ENCODE measurements around the gene SLC38A1. TPM values are rescaled to one million over a fixed set of nuclear protein-coding genes. Genes with fewer than 3 reads are reported as not detected.

SLC38A1 gene
- total RNA-seq, 1 experiment from 2014 or later, result 259 TPM

DNA sequence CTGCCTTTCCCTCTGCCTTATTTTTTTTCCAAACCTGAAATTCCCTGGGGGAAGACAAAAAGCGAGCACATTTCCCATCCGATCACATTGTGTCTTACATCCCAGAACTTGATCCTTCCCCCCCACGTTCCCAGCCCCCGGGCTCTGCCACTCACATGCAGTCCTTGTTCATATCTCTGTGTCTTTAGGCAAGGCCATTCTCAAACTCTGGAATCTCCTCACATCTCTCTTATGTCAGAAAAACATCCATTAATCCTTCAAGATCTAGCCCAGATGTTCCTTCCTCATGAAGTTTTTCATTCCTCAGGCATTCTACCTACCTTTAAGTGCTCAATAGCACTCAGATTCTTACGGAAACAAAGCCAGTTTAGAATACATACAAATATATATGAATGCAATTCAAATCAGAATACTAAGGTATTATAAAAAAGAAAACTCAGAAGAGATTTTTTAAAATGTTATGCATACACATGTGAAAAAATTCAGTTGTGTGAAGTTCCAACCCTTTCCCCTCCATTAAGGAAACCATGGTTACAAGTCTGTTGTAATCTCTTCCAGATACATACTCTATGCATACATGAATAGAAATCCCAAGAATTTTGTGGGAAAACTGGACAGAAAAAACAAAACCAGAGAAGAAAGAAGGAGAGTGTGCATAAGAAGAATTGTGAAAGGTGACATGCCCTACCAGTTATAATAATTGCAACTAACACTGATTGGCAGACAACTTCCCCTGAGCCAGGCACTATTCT is 120.3 kb downstream of the SLC38A1 start:
- intact Hi-C loops (cut with micrococcal nuclease; ENCODE audit: unreplicated experiment), result no loop called here
- Mint-ChIP-seq H3K9me3 (ENCODE audit: unreplicated experiment) (no peaks in the 10 kb centered on the region), H3K4me3 (ENCODE audit: unreplicated experiment) (no peak overlapping the region), H3K4me1 (ENCODE audit: low read depth, unreplicated experiment) (peaks cover 21% of the 10 kb centered on the region), H3K36me3 (ENCODE audit: insufficient read depth, unreplicated experiment) (no peaks in the 10 kb centered on the region), H3K27ac (ENCODE audit: unreplicated experiment) (peak overlapping the region; percentile 7), H3K27me3 (ENCODE audit: insufficient read depth, unreplicated experiment) (peaks cover 8% of the 10 kb centered on the region)
- H3K4me1 ChIP-seq, result 0 out of 2 replicates have a peak, but pooled peaks cover 5% of the 10 kb centered on the region
- TF ChIP-seq, protein P1, sequence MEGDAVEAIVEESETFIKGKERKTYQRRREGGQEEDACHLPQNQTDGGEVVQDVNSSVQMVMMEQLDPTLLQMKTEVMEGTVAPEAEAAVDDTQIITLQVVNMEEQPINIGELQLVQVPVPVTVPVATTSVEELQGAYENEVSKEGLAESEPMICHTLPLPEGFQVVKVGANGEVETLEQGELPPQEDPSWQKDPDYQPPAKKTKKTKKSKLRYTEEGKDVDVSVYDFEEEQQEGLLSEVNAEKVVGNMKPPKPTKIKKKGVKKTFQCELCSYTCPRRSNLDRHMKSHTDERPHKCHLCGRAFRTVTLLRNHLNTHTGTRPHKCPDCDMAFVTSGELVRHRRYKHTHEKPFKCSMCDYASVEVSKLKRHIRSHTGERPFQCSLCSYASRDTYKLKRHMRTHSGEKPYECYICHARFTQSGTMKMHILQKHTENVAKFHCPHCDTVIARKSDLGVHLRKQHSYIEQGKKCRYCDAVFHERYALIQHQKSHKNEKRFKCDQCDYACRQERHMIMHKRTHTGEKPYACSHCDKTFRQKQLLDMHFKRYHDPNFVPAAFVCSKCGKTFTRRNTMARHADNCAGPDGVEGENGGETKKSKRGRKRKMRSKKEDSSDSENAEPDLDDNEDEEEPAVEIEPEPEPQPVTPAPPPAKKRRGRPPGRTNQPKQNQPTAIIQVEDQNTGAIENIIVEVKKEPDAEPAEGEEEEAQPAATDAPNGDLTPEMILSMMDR (IDR thresholded peaks at IDR 0.05; ENCODE audit: insufficient read depth in 1 of 2, low read depth in 1 of 2, low read length in 1 of 2, severe bottlenecking in 1 of 2, unreplicated experiment in 1 of 2), result no peak
- H3K27me3 ChIP-seq (replicated peaks; ENCODE audit: control insufficient read depth, insufficient read depth, low read length), result no peaks in the 10 kb centered on the region
- no peaks in the 10 kb centered on the region for H3K9me3 ChIP-seq
- H3K36me3 ChIP-seq (ENCODE audit: control insufficient read depth, insufficient read depth, low read length), result no peaks in the 10 kb centered on the region
- no TSS peak for BruUV-seq (replicated peaks)
- peak in 1 of 2 experiments; percentile 60 for DNase-seq
- ChIA-PET CTCF (no interaction called here), POLR2A (no interaction called here)
- no peak overlapping the region for H3K4me3 ChIP-seq (ENCODE audit: low read depth, low read length)

DNA sequence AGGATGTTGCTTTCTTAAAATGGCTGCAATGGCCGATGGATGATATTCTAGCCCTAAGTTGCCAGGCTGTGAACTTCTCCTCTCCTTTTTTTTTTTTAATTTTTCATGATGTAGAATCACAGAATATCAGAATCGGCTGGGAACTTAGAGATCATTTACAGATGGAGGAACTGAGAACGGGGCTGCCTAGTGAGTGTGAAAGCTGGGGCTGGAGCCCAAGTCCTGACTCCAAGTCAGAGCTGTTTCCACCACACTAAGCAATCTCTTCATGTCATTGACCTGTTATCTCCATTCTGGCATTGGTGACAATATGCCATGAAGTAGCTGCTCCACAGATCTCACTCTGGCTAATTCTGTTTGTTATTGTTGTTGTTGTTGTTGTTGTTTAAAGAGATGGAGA is 121.7 kb downstream of the SLC38A1 start:
- CTCF ChIA-PET, result no interaction called here
- Histone ChIP-seq H3K4me1 (0 out of 2 replicates have a peak, but pooled peaks cover 5% of the 10 kb centered on the region), H3K27me3 (replicated peaks; ENCODE audit: control insufficient read depth, insufficient read depth, low read length) (no peaks in the 10 kb centered on the region), H3K36me3 (ENCODE audit: control insufficient read depth, insufficient read depth, low read length) (no peaks in the 10 kb centered on the region), H3K4me3 (ENCODE audit: low read depth, low read length) (no peak overlapping the region), H3K9me3 (no peaks in the 10 kb centered on the region)
- TF ChIP-seq, protein P1 (IDR thresholded peaks at IDR 0.05; ENCODE audit: insufficient read depth in 1 of 2, low read depth in 1 of 2, low read length in 1 of 2, severe bottlenecking in 1 of 2, unreplicated experiment in 1 of 2), result no peak
- POLR2A ChIA-PET, result no interaction called here
- peaks cover 17% of the 10 kb centered on the region for H3K4me1 Mint-ChIP-seq (ENCODE audit: low read depth, unreplicated experiment)
- intact Hi-C loops (cut with micrococcal nuclease; ENCODE audit: unreplicated experiment), result no loop called here
- H3K9me3 Mint-ChIP-seq (ENCODE audit: unreplicated experiment), result no peaks in the 10 kb centered on the region
- no peak overlapping the region for H3K4me3 Mint-ChIP-seq (ENCODE audit: unreplicated experiment)
- BruUV-seq (replicated peaks), result no TSS peak
- H3K36me3 Mint-ChIP-seq (ENCODE audit: insufficient read depth, unreplicated experiment), result no peaks in the 10 kb centered on the region
- peaks cover 8% of the 10 kb centered on the region for H3K27me3 Mint-ChIP-seq (ENCODE audit: insufficient read depth, unreplicated experiment)
- H3K27ac Mint-ChIP-seq (ENCODE audit: unreplicated experiment), result no peak overlapping the region
- no peak for DNase-seq

DNA sequence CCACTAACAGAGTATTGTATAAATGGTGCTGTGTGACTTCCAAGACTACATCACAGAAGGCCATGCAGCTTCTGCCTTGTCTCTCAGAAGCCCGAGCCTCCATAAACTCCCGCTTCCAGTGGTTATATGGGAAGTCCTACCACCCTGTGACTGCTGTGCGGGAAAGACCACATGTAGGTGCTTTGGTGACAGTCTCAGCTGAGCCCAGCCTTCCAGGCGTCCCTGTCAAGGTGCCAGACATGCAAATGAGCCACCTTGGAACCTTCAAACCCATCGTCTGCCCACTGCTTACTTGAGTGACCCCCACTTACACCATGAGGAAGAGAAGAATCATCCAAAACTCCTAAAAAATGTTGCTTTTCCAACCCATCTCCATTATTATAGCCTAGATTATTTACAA is 123.0 kb downstream of the SLC38A1 start:
- DNase-seq, result no peak
- no peak overlapping the region for H3K4me3 ChIP-seq (ENCODE audit: low read depth, low read length)
- ChIA-PET POLR2A (interaction anchor here (0.7 kb wide), 1 partner anchor 213 kb away, joined by 3 read pairs; no protein-coding TSS in a partner anchor), CTCF (no interaction called here)
- no peaks in the 10 kb centered on the region for H3K36me3 ChIP-seq (ENCODE audit: control insufficient read depth, insufficient read depth, low read length)
- peaks cover 8% of the 10 kb centered on the region for H3K27me3 Mint-ChIP-seq (ENCODE audit: insufficient read depth, unreplicated experiment)
- peaks cover 16% of the 10 kb centered on the region for H3K4me1 Mint-ChIP-seq (ENCODE audit: low read depth, unreplicated experiment)
- no peaks in the 10 kb centered on the region for H3K9me3 Mint-ChIP-seq (ENCODE audit: unreplicated experiment)
- H3K4me3 Mint-ChIP-seq (ENCODE audit: unreplicated experiment), result no peak overlapping the region
- H3K27ac Mint-ChIP-seq (ENCODE audit: unreplicated experiment), result no peak overlapping the region
- no peaks in the 10 kb centered on the region for H3K9me3 ChIP-seq
- intact Hi-C loops (cut with micrococcal nuclease; ENCODE audit: unreplicated experiment), result no loop called here
- TF ChIP-seq, protein P1 (IDR thresholded peaks at IDR 0.05; ENCODE audit: insufficient read depth in 1 of 2, low read depth in 1 of 2, low read length in 1 of 2, severe bottlenecking in 1 of 2, unreplicated experiment in 1 of 2), result no peak
- H3K36me3 Mint-ChIP-seq (ENCODE audit: insufficient read depth, unreplicated experiment), result no peaks in the 10 kb centered on the region
- 0 out of 2 replicates have a peak, but pooled peaks cover 5% of the 10 kb centered on the region for H3K4me1 ChIP-seq
- H3K27me3 ChIP-seq (replicated peaks; ENCODE audit: control insufficient read depth, insufficient read depth, low read length), result no peaks in the 10 kb centered on the region
- BruUV-seq (replicated peaks), result no TSS peak
